NB4 (cell line): ENCODE measurements around the gene PRRG2.

ENCODE experiments used
- POLR2A ChIP-seq: IDR thresholded peaks from 2 replicates; pipeline ENCODE4 v1.6.1; 2011; ENCODE audit warnings: mild to moderate bottlenecking; ENCODE audit not compliant: insufficient read length; ENCODE audit errors: extremely low read depth
- TF ChIP-seq, protein P1 (sequence below): IDR thresholded peaks from one replicate; pipeline ENCODE4 v1.5.1; 2012; ENCODE audit warnings: low read depth, low read length

DNA sequence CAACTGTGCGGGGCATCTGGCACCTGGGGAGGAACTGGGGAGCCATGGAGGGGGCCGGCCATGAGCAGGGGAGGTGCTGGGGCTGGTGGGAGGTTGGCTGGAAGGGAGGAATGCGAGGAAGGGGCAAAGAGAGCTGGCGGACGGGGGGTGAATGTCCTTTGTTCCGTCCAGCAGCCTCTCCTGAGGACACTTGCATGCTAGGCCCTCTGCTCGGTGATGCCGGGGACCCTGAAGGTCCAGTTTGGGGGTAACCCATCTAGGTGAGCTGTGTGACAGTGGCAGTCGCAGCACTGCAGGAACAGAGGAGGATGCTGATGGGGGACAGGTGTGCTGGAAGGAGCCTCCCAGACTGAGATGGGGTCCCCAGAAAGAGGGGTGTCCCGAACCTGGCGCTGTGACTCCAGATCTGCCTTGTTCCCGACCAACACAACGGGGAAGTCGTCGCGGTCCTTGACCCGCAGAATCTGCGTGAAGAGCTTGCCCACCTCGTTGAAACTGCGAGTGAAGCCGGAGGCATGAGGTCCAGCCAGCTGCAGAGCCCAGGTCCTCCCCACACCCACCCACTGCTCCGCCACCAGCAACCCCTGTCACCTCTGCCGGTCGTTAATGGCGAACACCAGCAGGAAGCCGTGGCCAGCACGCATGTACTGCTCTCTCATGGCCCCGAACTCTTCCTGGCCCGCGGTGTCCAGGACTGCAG lies 55.3 kb downstream of the PRRG2 start:
- no peak for TF ChIP-seq POLR2A
- TF ChIP-seq, protein P1, sequence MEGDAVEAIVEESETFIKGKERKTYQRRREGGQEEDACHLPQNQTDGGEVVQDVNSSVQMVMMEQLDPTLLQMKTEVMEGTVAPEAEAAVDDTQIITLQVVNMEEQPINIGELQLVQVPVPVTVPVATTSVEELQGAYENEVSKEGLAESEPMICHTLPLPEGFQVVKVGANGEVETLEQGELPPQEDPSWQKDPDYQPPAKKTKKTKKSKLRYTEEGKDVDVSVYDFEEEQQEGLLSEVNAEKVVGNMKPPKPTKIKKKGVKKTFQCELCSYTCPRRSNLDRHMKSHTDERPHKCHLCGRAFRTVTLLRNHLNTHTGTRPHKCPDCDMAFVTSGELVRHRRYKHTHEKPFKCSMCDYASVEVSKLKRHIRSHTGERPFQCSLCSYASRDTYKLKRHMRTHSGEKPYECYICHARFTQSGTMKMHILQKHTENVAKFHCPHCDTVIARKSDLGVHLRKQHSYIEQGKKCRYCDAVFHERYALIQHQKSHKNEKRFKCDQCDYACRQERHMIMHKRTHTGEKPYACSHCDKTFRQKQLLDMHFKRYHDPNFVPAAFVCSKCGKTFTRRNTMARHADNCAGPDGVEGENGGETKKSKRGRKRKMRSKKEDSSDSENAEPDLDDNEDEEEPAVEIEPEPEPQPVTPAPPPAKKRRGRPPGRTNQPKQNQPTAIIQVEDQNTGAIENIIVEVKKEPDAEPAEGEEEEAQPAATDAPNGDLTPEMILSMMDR = no peak
